HepG2 (cell line): ENCODE data around the gene CACNA1C. TPM values are rescaled to one million over a fixed set of nuclear protein-coding genes. Genes with fewer than 3 reads are reported as not detected.

Experiments
- ATAC-seq: fragments of 200-7000 bp; cut with Tn5 transposase; 3 replicates; pipeline ENCODE4 v1.9.1; 2020; ENCODE audit warnings: mild to moderate bottlenecking, moderate library complexity
- BruUV-seq: library from RNA; stranded (reverse); fragments of 400-500 nt; replicated peaks from 2 replicates; lab custom pipeline; 2021; lab: Mats Ljungman, UMichigan
- CTCF ChIA-PET: fragments of 300-600 bp; formaldehyde crosslinking; extraction: SDS; loops from one replicate; lab custom pipeline; 2021; ENCODE audit warnings: low total read pairs, inconsistent platforms, low intra/inter-chr PET ratio; lab: Yijun Ruan, JAX
- POLR2A ChIA-PET: fragments of 350-600 bp; sonication (Branson Sonifier 250); formaldehyde crosslinking; loops from one replicate; lab custom pipeline; 2020; ENCODE audit warnings: antibody characterized with exemption, inconsistent platforms; lab: Yijun Ruan, JAX
- DNase-seq: peaks from one replicate; pipeline ENCODE4 v3.0.0-alpha.2; 2015; ENCODE audit warnings: low spot score
- FAIRE-seq: peaks from 3 replicates; lab custom pipeline; 2011; peaks lifted over from hg19 to GRCh38; lab: Jason Lieb, UNC
- H2AFZ ChIP-seq: one replicate; pipeline ENCODE4 v1.6.1; 2011; ENCODE audit warnings: low read length, inconsistent platforms
- H3K27ac ChIP-seq: fragments of 300-600 bp; 3 replicates; pipeline ENCODE4 v1.8.0; 2011; ENCODE audit warnings: mixed run types, mild to moderate bottlenecking, mixed read lengths, low read length, inconsistent platforms; ENCODE audit not compliant: insufficient read depth; ENCODE audit errors: extremely low read length
- H3K27me3 ChIP-seq, 2 experiments: fragments of 200-600 bp in 1 of 2; 2 replicates in 1 of 2; 3 replicates in 1 of 2; pipeline versions ENCODE4 v1.6.0 to v1.8.0; 2011; ENCODE audit warnings: low read length in 2 of 2, mild to moderate bottlenecking in 2 of 2, moderate library complexity in 2 of 2, inconsistent platforms in 1 of 2; ENCODE audit not compliant: insufficient read depth in 2 of 2, control insufficient read depth in 1 of 2
- H3K36me3 ChIP-seq, 2 experiments: fragments of 200-600 bp in 1 of 2; replicated peaks in 1 of 2; 2 replicates in 1 of 2; 3 replicates in 1 of 2; pipeline versions ENCODE4 v1.5.1 to v1.8.0; 2011; ENCODE audit warnings: low read length in 2 of 2, inconsistent platforms in 1 of 2; ENCODE audit not compliant: insufficient read depth in 2 of 2, control insufficient read depth in 1 of 2
- H3K4me1 ChIP-seq: 2 replicates; pipeline ENCODE4 v1.5.1; 2012; ENCODE audit warnings: low read length, inconsistent platforms; ENCODE audit not compliant: insufficient read depth
- H3K4me2 ChIP-seq: 2 replicates; pipeline ENCODE4 v1.6.0; 2011; ENCODE audit warnings: low read depth, low read length, inconsistent platforms
- H3K4me3 ChIP-seq, 3 experiments: fragments of 200-600 bp in 1 of 3; sonication (generic), shearing (Covaris generic) in 1 of 3; replicated peaks in 1 of 3; 2 replicates each; pipeline ENCODE4 v1.5.1; 2011 to 2016; ENCODE audit warnings: low read length in 3 of 3, inconsistent platforms in 2 of 3, low read depth in 2 of 3, mild to moderate bottlenecking in 2 of 3, control low read depth in 1 of 3, mixed read lengths in 1 of 3; ENCODE audit not compliant: insufficient read depth in 1 of 3
- H3K79me2 ChIP-seq: one replicate; pipeline ENCODE4 v1.6.1; 2011; ENCODE audit warnings: low read length, inconsistent platforms; ENCODE audit not compliant: insufficient read depth
- H3K9ac ChIP-seq: 2 replicates; pipeline ENCODE4 v1.6.0; 2011; ENCODE audit warnings: mild to moderate bottlenecking, low read depth, low read length, inconsistent platforms; ENCODE audit not compliant: insufficient read depth
- H3K9me3 ChIP-seq: 2 replicates; pipeline ENCODE4 v1.5.1; 2012; ENCODE audit warnings: mild to moderate bottlenecking, low read length
- H4K20me1 ChIP-seq: 2 replicates; pipeline ENCODE4 v1.6.0; 2011; ENCODE audit warnings: inconsistent platforms, mild to moderate bottlenecking, low read length, moderate library complexity; ENCODE audit not compliant: insufficient read depth
- DNMT3B ChIP-seq: conservative IDR thresholded peaks from 2 replicates; pipeline ENCODE4 v1.6.1; 2016; ENCODE audit warnings: missing biosample characterization, control low read depth
- HCFC1 ChIP-seq: fragments of 150-350 bp; IDR thresholded peaks from 2 replicates; pipeline ENCODE4 v1.6.1; 2014; ENCODE audit warnings: low read depth, low read length
- KDM4B ChIP-seq: sonication (generic); formaldehyde crosslinking; IDR thresholded peaks from 2 replicates; pipeline ENCODE4 v1.4.0; 2020; ENCODE audit warnings: missing genetic modification reagents
- KMT2B ChIP-seq: IDR thresholded peaks from 2 replicates; pipeline ENCODE4 v1.6.1; 2016; ENCODE audit warnings: missing genetic modification reagents, missing compliant biosample characterization
- MAZ ChIP-seq, 2 experiments: sonication (generic) in 1 of 2; formaldehyde crosslinking in 1 of 2; IDR thresholded peaks; 2 replicates each; pipeline versions ENCODE4 v1.5.0 to v1.6.1; 2012 to 2020; ENCODE audit warnings: low read depth in 2 of 2, mild to moderate bottlenecking in 2 of 2, borderline replicate concordance in 1 of 2, improper control_type of control experiment in 1 of 2, low read length in 1 of 2, missing genetic modification reagents in 1 of 2, moderate library complexity in 1 of 2
- RARG ChIP-seq: sonication (generic); formaldehyde crosslinking; IDR thresholded peaks from 2 replicates; pipeline ENCODE4 v1.4.0; 2020; ENCODE audit warnings: low read depth, mild to moderate bottlenecking, missing genetic modification reagents
- SMARCE1 ChIP-seq: fragments of 450-650 bp; IDR thresholded peaks from 2 replicates; pipeline ENCODE4 v1.6.1; 2017; ENCODE audit warnings: borderline replicate concordance
- THAP9 ChIP-seq: sonication (generic); formaldehyde crosslinking; IDR thresholded peaks from 2 replicates; pipeline ENCODE4; 2020; ENCODE audit warnings: missing genetic modification reagents, mild to moderate bottlenecking, borderline replicate concordance
- TSC22D2 ChIP-seq: sonication (generic); formaldehyde crosslinking; IDR thresholded peaks from 2 replicates; pipeline ENCODE4 v1.5.1; 2020; ENCODE audit warnings: missing genetic modification reagents, mild to moderate bottlenecking, borderline replicate concordance
- ZBTB14 ChIP-seq: sonication (generic); formaldehyde crosslinking; IDR thresholded peaks from 2 replicates; pipeline ENCODE4 v1.4.0; 2020; ENCODE audit warnings: missing genetic modification reagents
- ZEB1 ChIP-seq: IDR thresholded peaks from 2 replicates; pipeline ENCODE4 v1.6.1; 2012; ENCODE audit warnings: mild to moderate bottlenecking, low read depth, inconsistent platforms; ENCODE audit not compliant: insufficient replicate concordance
- ZMYM3 ChIP-seq: sonication (generic); formaldehyde crosslinking; IDR thresholded peaks from 2 replicates; pipeline ENCODE4 v1.5.1; 2020; ENCODE audit warnings: mild to moderate bottlenecking, missing genetic modification reagents
- ZNF569 ChIP-seq: sonication (generic); formaldehyde crosslinking; IDR thresholded peaks from 2 replicates; pipeline ENCODE4 v1.5.0; 2020; ENCODE audit warnings: mild to moderate bottlenecking, missing genetic modification reagents, moderate library complexity, borderline replicate concordance
- ZNF709 ChIP-seq: sonication (generic); formaldehyde crosslinking; IDR thresholded peaks from 2 replicates; pipeline ENCODE4 v1.5.0; 2020; ENCODE audit warnings: mild to moderate bottlenecking, missing genetic modification reagents
- ZNF740 ChIP-seq: sonication (generic); formaldehyde crosslinking; IDR thresholded peaks from 2 replicates; pipeline ENCODE4 v1.4.0; 2020; ENCODE audit warnings: missing genetic modification reagents
- ZNF800 ChIP-seq: sonication (generic); formaldehyde crosslinking; IDR thresholded peaks from 2 replicates; pipeline ENCODE4 v1.4.0; 2020; ENCODE audit warnings: missing genetic modification reagents
- WGBS: methylation state at CpG from one replicate; pipeline ENCODE4 v1.1.6; 2017; ENCODE audit warnings: low lambda C conversion rate; 5-methylcytosine and 5-hydroxymethylcytosine counted together
- in situ Hi-C: cut with HindIII; loops from 2 replicates; pipeline ENCODE4 v1.10.0; 2017; ENCODE audit warnings: low pct_unique_long_range_greater_than_20kb; ENCODE audit not compliant: extremely low pct_ligation_motif_present
- intact Hi-C: fragments of 100-400 bp; cut with micrococcal nuclease; formaldehyde crosslinking; loops from one replicate; pipeline ENCODE4 v1.10.0; 2022; ENCODE audit not compliant: unreplicated experiment
- polyA plus RNA-seq, 8 experiments: library from polyadenylated mRNA; depleted of rRNA in 3 of 8; stranded (reverse) in 7 of 8; unstranded in 1 of 8; fragments of >200 nt; fragmentation: Illumina TruSeq in 4 of 8; extraction: Trizol in 4 of 8; gene quantifications; 2 replicates each; pipeline versions ENCODE4 v1.2.1 to v1.2.3, GENCODE V29; 2011 to 2016; ENCODE audit warnings: low read depth in 4 of 8, missing spikeins in 1 of 8, mixed read lengths in 1 of 8; ENCODE audit not compliant: insufficient read depth in 1 of 8
- total RNA-seq, 5 experiments: library from RNA; depleted of rRNA; stranded (reverse); fragments of >200 nt; fragmentation: Illumina TruSeq; extraction: Trizol; gene quantifications; 2 replicates each; pipeline ENCODE4 v1.2.3, GENCODE V29; 2016; ENCODE audit warnings: low read depth in 1 of 5

The CACNA1C gene
- total and polyA plus RNA-seq, 2 of the 13 experiments (the other 11 are each of a cell fraction or from before 2014, with no cell fraction given) = not detected

GRCh38 chr12:2286461-2287131 lies 233.8 kb downstream of the CACNA1C start:
- Histone ChIP-seq H2AFZ (no peak overlapping the region), H3K79me2 (no peaks in the 10 kb centered on the region), H3K4me2 (no peak overlapping the region), H3K36me3 (no peaks in the 10 kb centered on the region), H3K4me3 (no peak overlapping the region), H3K27ac (no peak overlapping the region), H3K9me3 (no peaks in the 10 kb centered on the region), H4K20me1 (no peaks in the 10 kb centered on the region), H3K4me1 (no peaks in the 10 kb centered on the region), H3K27me3 (peaks cover 7 to 60% of the 10 kb centered on the region in 2 experiments), H3K9ac (no peak overlapping the region)
- DNase-seq (no peak), FAIRE-seq (no peak), ATAC-seq (no peak)
- WGBS = 12% methylated on average over 7 of the region's 9 CpGs
- in situ Hi-C loops (no loop called here), intact Hi-C loops (no loop called here)
- no TSS peak for BruUV-seq
- POLR2A ChIA-PET = no interaction called here
- CTCF ChIA-PET = interaction anchor here (2.8 kb wide), 1 partner anchor 229 kb away, joined by 19 read pairs; no protein-coding TSS in a partner anchor
- TF ChIP-seq ZEB1 = no peak
- TF ChIP-seq ZNF740 (CRISPR knock-in tag) = no peak
- TF ChIP-seq RARG (CRISPR knock-in tag) = no peak
- no peak for TF ChIP-seq HCFC1
- TF ChIP-seq ZMYM3 (CRISPR knock-in tag) = no peak
- TF ChIP-seq ZNF569 (CRISPR knock-in tag) = no peak
- TF ChIP-seq KMT2B (CRISPR knock-in tag) = no peak
- no peak for TF ChIP-seq ZNF709 (CRISPR knock-in tag)
- no peak for TF ChIP-seq ZBTB14 (CRISPR knock-in tag)
- TF ChIP-seq MAZ (IDR thresholded peaks at IDR 0.05; ENCODE audit: borderline replicate concordance, low read depth, low read length) = no peak
- TF ChIP-seq MAZ (CRISPR knock-in tag; IDR thresholded peaks at IDR 0.05; ENCODE audit: low read depth) = no peak
- TF ChIP-seq ZNF800 (CRISPR knock-in tag) = no peak
- no peak for TF ChIP-seq KDM4B (CRISPR knock-in tag)
- TF ChIP-seq TSC22D2 (CRISPR knock-in tag) = no peak
- TF ChIP-seq SMARCE1 = no peak
- TF ChIP-seq THAP9 (CRISPR knock-in tag) = no peak
- no peak for TF ChIP-seq DNMT3B (CRISPR knock-in tag)
